Caco-2 (cell line): ENCODE measurements around the gene MAP3K7. TPM values are rescaled to one million over a fixed set of nuclear protein-coding genes. Genes with fewer than 3 reads are reported as not detected.

ENCODE experiments used
- BruUV-seq: library from RNA; stranded (reverse); fragments of 400-500 nt; replicated peaks from 2 replicates; lab custom pipeline; 2021; lab: Mats Ljungman, UMichigan
- CTCF ChIA-PET: fragments of 300-600 bp; sonication (Branson Sonifier 250); formaldehyde crosslinking; loops from one replicate; lab custom pipeline; 2022; ENCODE audit warnings: antibody characterized with exemption; lab: Charles Lee
- POLR2A ChIA-PET: fragments of 300-600 bp; sonication (Branson Sonifier 250); formaldehyde crosslinking; loops from one replicate; lab custom pipeline; 2022; ENCODE audit warnings: antibody characterized with exemption; lab: Charles Lee
- DNase-seq, 2 experiments: peaks; one replicate each; pipeline versions ENCODE4 v3.0.0 to v3.0.0-alpha.2; 2020 to 2022
- H3K27me3 ChIP-seq: replicated peaks from 2 replicates; pipeline ENCODE4 v1.6.0; 2011; ENCODE audit warnings: low read length; ENCODE audit not compliant: control insufficient read depth, insufficient read depth
- H3K36me3 ChIP-seq: 2 replicates; pipeline ENCODE4 v1.5.1; 2011; ENCODE audit warnings: low read length; ENCODE audit not compliant: control insufficient read depth, insufficient read depth
- H3K4me1 ChIP-seq: fragments of 250-450 bp; sonication (Bioruptor Pico); 2 replicates; pipeline ENCODE4 v1.5.1; 2020; ENCODE audit warnings: mild to moderate bottlenecking
- H3K4me3 ChIP-seq: 2 replicates; pipeline ENCODE4 v1.5.1; 2011; ENCODE audit warnings: low read depth, mild to moderate bottlenecking, control low read depth, low read length
- H3K9me3 ChIP-seq: fragments of 250-450 bp; sonication (Bioruptor Pico); 2 replicates; pipeline ENCODE4 v1.5.1; 2020; ENCODE audit warnings: mild to moderate bottlenecking, moderate library complexity
- H3K27ac Mint-ChIP-seq: one replicate; pipeline ENCODE4 v1.8.0; 2022; ENCODE audit warnings: mixed read lengths; ENCODE audit not compliant: unreplicated experiment
- H3K27me3 Mint-ChIP-seq: one replicate; pipeline ENCODE4 v1.8.0; 2022; ENCODE audit warnings: mixed read lengths; ENCODE audit not compliant: insufficient read depth, unreplicated experiment
- H3K36me3 Mint-ChIP-seq: one replicate; pipeline ENCODE4 v1.8.0; 2022; ENCODE audit warnings: mild to moderate bottlenecking, mixed read lengths; ENCODE audit not compliant: insufficient read depth, unreplicated experiment
- H3K4me1 Mint-ChIP-seq: one replicate; pipeline ENCODE4 v1.8.0; 2022; ENCODE audit warnings: low read depth, mixed read lengths; ENCODE audit not compliant: unreplicated experiment
- H3K4me3 Mint-ChIP-seq: one replicate; pipeline ENCODE4 v1.8.0; 2022; ENCODE audit warnings: mild to moderate bottlenecking, moderate library complexity, mixed read lengths; ENCODE audit not compliant: unreplicated experiment
- H3K9me3 Mint-ChIP-seq: one replicate; pipeline ENCODE4 v1.8.0; 2022; ENCODE audit warnings: mixed read lengths; ENCODE audit not compliant: unreplicated experiment
- intact Hi-C: fragments of 100-400 bp; cut with micrococcal nuclease; formaldehyde crosslinking; loops from one replicate; pipeline ENCODE4 v1.10.0; 2022; ENCODE audit not compliant: unreplicated experiment
- total RNA-seq: library from RNA; stranded (reverse); gene quantifications from 2 replicates; pipeline ENCODE4 v1.2.3, GENCODE V29; 2022
- TF ChIP-seq, protein P1 (sequence below), 2 experiments: fragments of 200-600 bp in 1 of 2; IDR thresholded peaks; 1 replicate in 1 of 2; 2 replicates in 1 of 2; pipeline versions ENCODE4 v1.5.1 to v1.8.0; 2011 to 2022; ENCODE audit warnings: antibody characterized with exemption in 1 of 2, control low read depth in 1 of 2, inconsistent platforms in 1 of 2, low read depth in 1 of 2, low read length in 1 of 2, mild to moderate bottlenecking in 1 of 2, moderate library complexity in 1 of 2; ENCODE audit not compliant: insufficient read depth in 1 of 2, severe bottlenecking in 1 of 2, unreplicated experiment in 1 of 2

Gene MAP3K7
- total RNA-seq, 1 experiment from 2014 or later, result 27.7 TPM

GRCh38 chr6:90502381-90502780 is 84.5 kb downstream of the MAP3K7 start:
- no peak overlapping the region for H3K4me3 ChIP-seq
- ChIA-PET CTCF (no interaction called here), POLR2A (no interaction called here)
- peaks cover 7% of the 10 kb centered on the region for H3K36me3 Mint-ChIP-seq
- H3K36me3 ChIP-seq, result no peaks in the 10 kb centered on the region
- no peaks in the 10 kb centered on the region for H3K27me3 Mint-ChIP-seq
- no peaks in the 10 kb centered on the region for H3K9me3 Mint-ChIP-seq
- TF ChIP-seq, protein P1, sequence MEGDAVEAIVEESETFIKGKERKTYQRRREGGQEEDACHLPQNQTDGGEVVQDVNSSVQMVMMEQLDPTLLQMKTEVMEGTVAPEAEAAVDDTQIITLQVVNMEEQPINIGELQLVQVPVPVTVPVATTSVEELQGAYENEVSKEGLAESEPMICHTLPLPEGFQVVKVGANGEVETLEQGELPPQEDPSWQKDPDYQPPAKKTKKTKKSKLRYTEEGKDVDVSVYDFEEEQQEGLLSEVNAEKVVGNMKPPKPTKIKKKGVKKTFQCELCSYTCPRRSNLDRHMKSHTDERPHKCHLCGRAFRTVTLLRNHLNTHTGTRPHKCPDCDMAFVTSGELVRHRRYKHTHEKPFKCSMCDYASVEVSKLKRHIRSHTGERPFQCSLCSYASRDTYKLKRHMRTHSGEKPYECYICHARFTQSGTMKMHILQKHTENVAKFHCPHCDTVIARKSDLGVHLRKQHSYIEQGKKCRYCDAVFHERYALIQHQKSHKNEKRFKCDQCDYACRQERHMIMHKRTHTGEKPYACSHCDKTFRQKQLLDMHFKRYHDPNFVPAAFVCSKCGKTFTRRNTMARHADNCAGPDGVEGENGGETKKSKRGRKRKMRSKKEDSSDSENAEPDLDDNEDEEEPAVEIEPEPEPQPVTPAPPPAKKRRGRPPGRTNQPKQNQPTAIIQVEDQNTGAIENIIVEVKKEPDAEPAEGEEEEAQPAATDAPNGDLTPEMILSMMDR (IDR thresholded peaks at IDR 0.05; ENCODE audit: insufficient read depth in 1 of 2, low read depth in 1 of 2, low read length in 1 of 2, severe bottlenecking in 1 of 2, unreplicated experiment in 1 of 2), result no peak
- peaks cover 23% of the 10 kb centered on the region for H3K4me1 ChIP-seq
- no peaks in the 10 kb centered on the region for H3K9me3 ChIP-seq
- H3K27me3 ChIP-seq, result no peaks in the 10 kb centered on the region; the same call in 1 of the 2 replicates
- no peak for DNase-seq
- peaks cover 13% of the 10 kb centered on the region for H3K4me1 Mint-ChIP-seq
- intact Hi-C loops, result no loop called here
- BruUV-seq, result no TSS peak
- H3K4me3 Mint-ChIP-seq, result no peak overlapping the region
- H3K27ac Mint-ChIP-seq, result peak overlapping the region; percentile 92

- POLR2A ChIA-PET, result no interaction called here
- Mint-ChIP-seq H3K9me3 (no peaks in the 10 kb centered on the region), H3K27me3 (no peaks in the 10 kb centered on the region), H3K27ac (no peak overlapping the region), H3K36me3 (peaks cover 7% of the 10 kb centered on the region), H3K4me1 (peaks cover 13% of the 10 kb centered on the region), H3K4me3 (no peak overlapping the region)
- intact Hi-C loops, result no loop called here
- H3K4me1 ChIP-seq, result peaks cover 23% of the 10 kb centered on the region
- H3K9me3 ChIP-seq, result no peaks in the 10 kb centered on the region
- no peak for DNase-seq
- H3K36me3 ChIP-seq, result no peaks in the 10 kb centered on the region
- CTCF ChIA-PET, result no interaction called here
- H3K4me3 ChIP-seq, result no peak overlapping the region
- TF ChIP-seq, protein P1 (IDR thresholded peaks at IDR 0.05; ENCODE audit: insufficient read depth in 1 of 2, low read depth in 1 of 2, low read length in 1 of 2, severe bottlenecking in 1 of 2, unreplicated experiment in 1 of 2), result no peak
- no TSS peak for BruUV-seq
- no peaks in the 10 kb centered on the region; the same call in 1 of the 2 replicates for H3K27me3 ChIP-seq
Measured at GRCh38 chr6:90500458-90500857, 86.4 kb downstream of the MAP3K7 start.

GRCh38 chr6:90497411-90497810 is 89.5 kb downstream of the MAP3K7 start:
- Mint-ChIP-seq H3K36me3 (peaks cover under 1% of the 10 kb centered on the region), H3K27me3 (peaks cover 9% of the 10 kb centered on the region), H3K27ac (no peak overlapping the region), H3K4me3 (no peak overlapping the region), H3K9me3 (no peaks in the 10 kb centered on the region), H3K4me1 (no peaks in the 10 kb centered on the region)
- Histone ChIP-seq H3K9me3 (no peaks in the 10 kb centered on the region), H3K4me1 (peaks cover 10% of the 10 kb centered on the region), H3K36me3 (no peaks in the 10 kb centered on the region), H3K27me3 (no peaks in the 10 kb centered on the region; the same call in 1 of the 2 replicates), H3K4me3 (no peak overlapping the region)
- CTCF ChIA-PET, result no interaction called here
- intact Hi-C loops, result loop anchor here (2.0 kb wide), 1 partner anchor 77 kb away; no protein-coding TSS in a partner anchor
- POLR2A ChIA-PET, result no interaction called here
- no TSS peak for BruUV-seq
- peak; percentile 35 to 42 for DNase-seq
- TF ChIP-seq, protein P1 (IDR thresholded peaks at IDR 0.05; ENCODE audit: insufficient read depth in 1 of 2, low read depth in 1 of 2, low read length in 1 of 2, severe bottlenecking in 1 of 2, unreplicated experiment in 1 of 2), result peak; percentile 12 to 45
